Measurements from ENCODE around the gene ZEB1.
"Not testable (repeated sequence)": the region's sequence is repeated elsewhere in the genome, so short reads cannot be mapped to it uniquely, and the experiment has no call there.

ZEB1 gene

DNA sequence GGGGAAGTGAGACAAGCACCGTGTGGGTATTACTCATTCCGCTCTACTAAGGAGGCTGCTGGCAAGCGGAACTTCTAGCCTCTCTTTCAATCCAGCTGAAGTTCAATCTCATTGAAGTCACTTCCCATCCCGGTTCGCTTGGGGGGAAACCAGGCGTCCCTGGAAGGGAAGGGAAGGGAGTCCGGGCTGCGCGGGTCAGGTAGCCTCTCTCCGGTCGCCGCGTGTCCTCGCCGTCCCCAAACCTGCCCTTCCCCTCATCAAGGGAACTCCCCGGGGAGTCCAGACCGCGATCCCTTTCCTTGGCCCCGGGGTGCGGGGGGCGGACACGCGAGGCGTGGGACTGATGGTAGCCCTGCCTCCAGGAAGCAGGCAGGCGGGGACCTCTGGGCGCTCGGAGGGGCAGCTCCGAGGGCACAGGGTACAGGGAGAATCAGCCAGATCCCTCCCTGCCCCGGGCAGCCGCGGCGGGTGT lies 598 bp upstream of the ZEB1 start:
- peak in 1 of 3 donors; percentile 54 for DNase-seq (ENCODE audit: low read depth in 3 of 3, low spot score in 1 of 3)

DNA sequence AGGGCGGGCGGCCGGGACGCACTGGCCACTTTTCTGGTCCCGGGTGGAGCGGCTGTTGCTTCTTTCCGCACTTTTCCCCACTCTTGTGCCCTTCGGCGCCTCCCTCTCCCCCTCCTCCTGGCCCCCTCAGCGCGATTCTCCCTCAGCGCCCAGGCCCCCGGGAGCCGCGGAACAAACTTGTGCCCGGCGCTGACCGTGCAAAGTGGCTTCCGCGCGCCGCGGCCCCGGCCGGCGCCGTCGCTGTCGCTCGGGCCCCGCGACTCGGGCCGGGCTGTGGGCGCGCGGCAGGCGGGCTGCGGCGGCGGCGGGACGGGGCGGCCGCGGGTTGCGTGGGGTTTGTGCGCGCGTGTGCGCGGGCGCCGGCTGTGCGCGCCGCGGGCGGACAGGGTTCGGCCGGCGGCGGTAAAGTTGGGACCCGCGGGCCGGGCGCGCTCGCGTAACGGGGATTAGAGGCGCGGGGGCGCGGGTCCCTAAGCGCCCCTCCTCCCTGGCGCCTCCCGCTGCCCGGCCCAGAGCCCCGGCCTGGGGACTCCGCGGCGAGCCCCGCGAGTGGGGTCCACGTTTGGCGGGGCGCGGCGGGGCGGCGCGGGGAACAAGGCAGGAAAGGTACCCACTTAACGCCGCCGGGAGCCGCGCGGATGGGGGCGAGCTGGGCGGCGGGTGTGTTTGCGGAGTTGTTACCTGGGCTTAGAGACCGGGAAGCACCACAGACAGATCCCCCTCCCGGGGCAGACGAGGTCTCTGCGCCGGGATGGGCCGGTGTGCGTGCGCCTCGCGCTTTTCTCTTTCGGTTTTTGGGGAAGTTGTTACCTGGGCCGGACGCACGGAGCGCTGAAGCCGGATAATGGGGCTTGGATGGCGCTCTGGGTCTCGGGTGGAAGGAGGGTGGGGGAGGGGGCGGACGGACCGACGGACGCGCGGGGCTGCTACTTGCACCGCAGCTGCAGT lies 860 bp downstream of the ZEB1 start:
- peak in 1 of 3 donors; percentile 48 for DNase-seq (ENCODE audit: low read depth in 3 of 3, low spot score in 1 of 3)

DNA sequence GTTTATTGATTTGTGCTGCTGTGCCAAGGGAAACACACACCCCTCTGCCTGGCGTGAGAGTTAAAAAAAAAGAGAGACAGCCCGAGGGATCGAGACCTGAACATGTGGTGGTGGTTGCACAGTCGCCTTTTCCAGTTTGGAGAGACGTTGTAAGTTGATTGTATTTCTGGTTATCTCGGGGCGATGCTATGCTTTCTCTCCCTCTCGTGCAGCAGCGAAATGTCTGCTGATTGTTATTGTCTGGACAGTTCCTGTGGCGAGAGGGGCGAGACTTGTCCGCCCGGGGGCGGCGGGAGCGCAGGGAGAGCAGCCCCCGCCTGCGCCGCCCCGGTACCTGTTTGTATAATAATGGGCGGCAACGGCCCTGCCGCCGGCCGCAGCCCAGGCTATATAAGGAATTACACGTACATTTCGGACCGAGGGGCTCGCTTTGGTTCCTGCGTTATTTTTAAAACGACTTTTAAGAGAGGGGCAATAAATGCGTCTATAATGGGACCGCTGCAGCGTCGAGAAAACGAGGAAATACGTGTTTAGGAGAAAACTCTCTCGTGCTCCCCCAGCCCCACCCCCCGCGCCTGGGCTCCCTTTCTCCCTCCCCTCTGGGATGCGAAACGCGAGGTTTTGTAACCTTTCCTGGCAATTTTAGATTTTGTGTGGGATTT lies 1.7 kb downstream of the ZEB1 start:
- peak in 1 of 3 donors; percentile 6 for DNase-seq (ENCODE audit: low read depth in 3 of 3, low spot score in 1 of 3)

DNA sequence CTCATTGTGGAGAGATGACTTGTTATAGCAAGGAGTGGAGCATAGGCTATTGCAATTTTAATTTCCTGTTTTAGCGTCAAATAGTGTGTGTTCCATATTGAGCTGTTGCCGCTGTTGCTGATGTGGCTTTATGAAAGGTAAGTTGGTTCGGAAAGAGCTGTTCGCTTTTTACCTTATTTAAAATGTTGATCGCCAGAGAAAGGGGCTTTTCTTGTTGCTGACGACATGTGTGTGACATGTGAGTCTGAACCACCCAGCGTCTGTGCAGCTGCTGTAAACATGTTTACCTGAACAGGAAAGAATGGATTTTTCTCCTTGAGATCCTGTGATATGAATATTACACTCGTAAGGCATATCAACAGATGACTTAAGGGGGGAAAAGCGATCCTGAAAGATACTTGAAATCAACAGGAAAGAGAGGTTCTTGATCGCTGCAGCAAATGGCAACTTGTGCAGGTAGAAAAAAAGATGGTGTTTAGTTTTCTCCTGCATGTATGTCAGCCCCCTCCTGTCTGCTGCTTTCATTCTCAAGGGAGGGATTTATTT lies 2.5 kb downstream of the ZEB1 start:
- no peak for DNase-seq (ENCODE audit: low read depth in 3 of 3, low spot score in 1 of 3)

DNA sequence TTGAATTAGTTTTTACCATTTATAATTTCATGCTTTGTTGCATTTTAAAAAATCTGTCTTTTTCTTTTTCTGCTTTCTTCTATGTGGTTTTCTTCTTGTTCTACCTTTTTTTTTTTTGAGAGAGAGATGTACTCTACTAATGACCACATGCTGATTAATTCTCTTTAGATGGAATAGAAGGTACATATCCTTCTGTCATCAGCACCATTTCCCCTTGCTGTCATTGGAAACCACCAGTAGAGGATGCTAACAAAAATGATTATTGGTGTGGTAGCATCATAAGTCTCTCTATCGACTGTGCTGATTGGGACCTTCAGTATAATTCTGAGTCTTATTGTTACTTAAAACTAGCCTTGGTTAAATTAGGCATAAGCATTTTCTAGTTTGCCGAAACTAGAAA lies 3.6 kb downstream of the ZEB1 start:
- DNase-seq (ENCODE audit: low read depth in 3 of 3, low spot score in 1 of 3), result no peak

DNA sequence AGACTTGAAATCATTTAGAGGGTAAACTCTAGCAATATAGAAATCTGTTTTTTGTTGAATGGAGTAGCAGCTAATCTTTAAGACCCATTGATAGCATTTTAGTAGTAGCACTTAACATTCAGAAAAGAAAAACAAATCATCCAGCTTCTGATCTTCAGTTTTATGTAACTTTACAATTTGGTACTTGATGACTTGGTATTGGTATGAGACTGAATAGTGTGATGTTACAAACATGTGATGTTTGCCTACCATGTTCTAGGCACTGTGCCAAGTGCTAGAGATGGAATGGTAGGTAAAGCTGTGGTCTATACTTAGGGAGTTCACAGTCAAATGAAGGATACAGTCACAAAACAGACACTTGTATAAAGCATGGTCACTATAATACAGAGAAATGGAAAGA lies 21.3 kb downstream of the ZEB1 start:
- no peak for DNase-seq (ENCODE audit: low read depth in 3 of 3, low spot score in 1 of 3)

DNA sequence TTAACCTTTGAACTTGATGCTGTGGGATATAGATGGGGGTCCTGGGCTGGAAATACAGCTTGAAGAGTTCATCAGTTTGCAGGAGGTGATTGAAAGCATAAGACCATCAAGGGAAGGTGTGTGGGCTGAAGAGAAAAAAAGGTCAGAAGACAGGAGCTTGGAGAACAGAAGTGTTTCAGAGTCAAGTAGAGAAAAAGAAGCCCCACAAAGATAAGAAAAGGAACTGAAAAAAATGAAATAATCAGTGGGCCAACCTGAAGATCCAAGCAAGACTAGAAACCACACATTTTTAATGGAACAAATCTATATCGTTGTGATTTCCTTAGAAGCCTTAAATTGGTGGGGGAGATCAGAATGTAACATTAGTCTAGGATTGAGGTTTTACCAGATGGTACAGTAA lies 22.5 kb downstream of the ZEB1 start:
- DNase-seq (ENCODE audit: low read depth in 3 of 3, low spot score in 1 of 3), result no peak

DNA sequence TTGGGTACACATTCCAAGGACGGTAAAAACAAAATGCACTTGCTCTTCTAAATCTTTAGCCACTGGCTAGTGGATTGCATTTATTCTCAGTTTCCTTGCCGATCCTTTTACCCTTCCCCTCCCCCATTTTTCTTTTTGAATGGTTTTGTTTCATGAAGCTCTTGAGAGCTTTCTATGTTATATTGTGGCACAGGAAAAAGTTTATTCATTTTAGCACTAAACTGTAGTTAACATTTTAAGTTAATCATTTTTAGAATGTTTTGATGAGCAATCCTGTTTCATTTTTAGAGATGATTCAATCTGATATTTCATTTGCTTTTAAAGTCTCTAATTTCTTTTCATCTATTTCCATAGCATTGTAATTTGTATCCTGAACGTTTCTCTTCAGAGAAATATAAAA lies 24.0 kb downstream of the ZEB1 start:
- DNase-seq (ENCODE audit: low read depth in 3 of 3, low spot score in 1 of 3), result no peak

DNA sequence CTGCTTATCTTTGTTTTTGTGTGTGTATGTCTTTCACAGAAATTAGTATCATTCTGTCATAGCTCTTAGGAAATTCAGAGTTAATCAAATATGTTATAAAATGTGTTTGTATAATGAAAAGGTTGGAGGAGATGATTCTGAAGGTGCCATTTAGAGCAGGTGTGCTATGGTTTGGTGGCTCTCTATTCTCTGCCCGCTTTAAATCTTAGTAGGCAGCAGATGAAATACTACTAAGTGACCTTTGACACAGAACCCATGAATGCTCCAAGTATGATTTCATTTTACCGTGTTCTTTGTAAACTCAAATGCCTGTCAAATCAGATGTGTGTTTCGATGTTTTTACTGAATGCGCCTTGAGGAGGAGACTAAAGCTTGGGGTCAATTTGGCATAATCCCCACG lies 24.5 kb downstream of the ZEB1 start:
- no peak for DNase-seq (ENCODE audit: low read depth in 3 of 3, low spot score in 1 of 3)

DNA sequence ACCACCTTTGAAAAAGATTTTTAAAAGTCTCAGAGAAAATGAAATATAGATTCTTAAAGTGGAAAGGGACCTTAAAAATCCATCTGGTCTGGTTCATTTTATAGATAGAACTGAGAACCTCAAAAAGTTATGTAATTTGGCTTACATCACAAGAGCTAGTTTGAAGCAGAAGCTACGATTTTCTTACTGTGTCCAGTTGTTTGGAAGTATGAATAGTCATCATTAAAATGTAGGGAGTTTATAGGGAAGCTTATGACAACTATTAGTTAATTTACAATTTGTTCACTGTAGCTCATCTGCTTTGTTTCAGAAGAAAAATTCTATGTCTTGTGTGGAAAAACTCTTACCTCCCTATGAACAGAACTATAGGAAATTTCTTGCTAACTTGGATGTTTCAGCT lies 26.9 kb downstream of the ZEB1 start:
- DNase-seq (ENCODE audit: low read depth in 3 of 3, low spot score in 1 of 3), result no peak

DNA sequence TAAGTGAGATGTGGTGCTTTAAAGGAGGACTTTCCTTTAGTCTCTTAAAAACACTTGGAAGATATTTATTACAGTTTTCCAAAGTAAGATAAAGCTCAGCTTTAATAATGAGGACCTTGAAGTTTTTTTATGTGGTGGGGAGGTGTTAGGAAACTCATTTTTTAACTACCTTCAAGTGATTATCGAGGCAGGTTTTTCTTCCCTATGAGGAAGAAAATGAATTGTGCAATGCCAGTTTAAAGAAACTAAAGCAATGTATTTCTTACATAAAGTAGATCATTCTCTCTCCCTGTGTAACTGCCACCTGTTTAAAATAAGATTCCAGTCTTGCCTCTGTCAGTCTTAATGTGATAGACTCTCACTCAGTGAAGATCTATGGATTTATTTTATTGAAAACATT lies 27.9 kb downstream of the ZEB1 start:
- DNase-seq (ENCODE audit: low read depth in 3 of 3, low spot score in 1 of 3), result no peak

DNA sequence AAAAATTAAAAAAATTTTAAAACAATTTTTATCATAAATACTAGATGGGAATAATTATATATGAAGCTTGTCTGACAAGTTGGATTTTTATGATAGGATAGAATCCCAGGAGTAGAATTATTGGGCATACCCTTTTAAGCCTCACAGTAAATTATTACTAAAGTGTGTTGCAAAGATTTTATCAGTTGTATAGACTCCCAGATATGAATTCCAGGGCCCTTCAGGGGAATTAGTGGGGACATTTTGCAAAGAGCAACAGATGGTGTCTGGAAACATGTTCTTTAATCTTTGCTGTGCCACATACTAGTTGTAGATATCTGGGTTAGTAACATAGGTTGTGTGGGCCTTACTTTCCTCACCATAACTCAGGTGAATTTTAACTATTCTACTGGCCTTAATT lies 28.7 kb downstream of the ZEB1 start:
- no peak for DNase-seq (ENCODE audit: low read depth in 3 of 3, low spot score in 1 of 3)

DNA sequence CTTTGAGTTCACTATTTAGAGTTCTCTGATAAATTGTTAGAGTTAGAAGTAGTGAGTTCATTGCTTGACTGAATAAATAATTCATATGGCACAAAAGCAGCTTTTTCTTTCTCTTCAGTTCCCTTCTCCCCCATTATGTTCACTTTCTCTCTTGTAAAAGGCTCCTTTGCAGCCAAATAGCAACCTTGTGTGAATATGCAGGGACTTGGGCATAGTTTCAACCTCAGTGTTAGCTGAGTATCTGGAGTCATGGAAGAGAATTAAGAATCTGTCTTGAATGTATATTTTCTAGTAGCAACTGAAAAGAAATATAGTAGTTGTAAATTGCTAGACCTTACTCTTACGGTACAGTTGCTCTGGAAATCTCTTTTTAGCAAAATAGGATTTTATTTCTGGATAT lies 31.9 kb downstream of the ZEB1 start:
- DNase-seq (ENCODE audit: low read depth in 3 of 3, low spot score in 1 of 3), result no peak

DNA sequence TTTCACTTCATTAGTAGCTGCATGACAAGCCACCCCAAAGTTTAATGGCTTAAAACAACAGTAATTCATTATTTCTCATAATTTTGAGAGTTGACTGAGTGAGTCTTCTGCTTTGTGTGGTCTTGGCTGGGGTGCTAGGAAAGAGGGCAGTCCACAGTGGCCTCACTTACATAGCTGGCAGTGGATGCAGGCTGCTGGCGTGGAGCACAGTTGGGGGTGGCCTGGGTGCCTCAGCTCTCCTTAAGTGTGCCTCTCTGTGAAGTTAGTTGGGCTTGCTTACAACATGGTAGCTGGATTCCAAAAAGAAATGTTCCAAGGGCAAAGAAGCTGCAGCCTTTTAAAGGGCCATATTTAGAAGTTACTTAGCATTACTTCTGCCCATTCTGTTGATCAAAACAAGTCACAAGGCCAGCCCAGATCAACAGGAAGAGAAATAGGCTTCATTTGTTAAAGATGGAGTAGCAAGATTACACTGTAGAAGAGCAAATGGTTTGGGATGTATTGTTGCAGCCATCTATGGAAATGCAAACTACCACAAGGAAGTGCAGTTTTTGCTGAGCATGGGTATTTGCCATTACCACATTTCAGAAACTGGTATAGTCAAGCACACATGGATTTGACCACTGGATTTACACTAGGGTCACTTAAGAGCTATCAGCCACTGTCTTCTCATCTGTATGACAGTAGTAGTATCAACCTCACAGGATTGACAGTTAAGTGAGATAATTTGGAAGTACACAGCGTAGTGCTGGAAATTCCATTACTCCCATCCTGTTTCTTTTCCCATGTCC lies 33.6 kb downstream of the ZEB1 start:
- DNase-seq (ENCODE audit: low read depth in 3 of 3, low spot score in 1 of 3), result no peak

DNA sequence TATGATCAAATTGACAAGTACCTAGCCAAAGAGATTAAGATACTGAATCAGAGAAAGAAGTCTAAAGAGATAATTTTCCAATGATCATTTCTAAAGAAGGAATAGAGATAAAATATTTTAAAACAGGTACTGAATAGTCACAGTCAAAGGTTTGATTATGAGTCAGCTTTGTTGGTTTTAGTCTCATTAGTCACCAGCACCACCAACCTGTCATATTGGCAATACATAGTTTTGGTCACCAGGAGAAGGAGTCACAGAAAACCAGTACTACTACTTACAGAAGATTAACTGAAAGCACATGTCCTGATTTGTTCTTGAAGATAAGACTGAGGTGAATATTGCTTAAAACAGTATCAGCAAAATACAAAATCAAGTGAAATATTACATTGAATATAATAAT lies 34.6 kb downstream of the ZEB1 start:
- DNase-seq (ENCODE audit: low read depth in 3 of 3, low spot score in 1 of 3), result no peak

DNA sequence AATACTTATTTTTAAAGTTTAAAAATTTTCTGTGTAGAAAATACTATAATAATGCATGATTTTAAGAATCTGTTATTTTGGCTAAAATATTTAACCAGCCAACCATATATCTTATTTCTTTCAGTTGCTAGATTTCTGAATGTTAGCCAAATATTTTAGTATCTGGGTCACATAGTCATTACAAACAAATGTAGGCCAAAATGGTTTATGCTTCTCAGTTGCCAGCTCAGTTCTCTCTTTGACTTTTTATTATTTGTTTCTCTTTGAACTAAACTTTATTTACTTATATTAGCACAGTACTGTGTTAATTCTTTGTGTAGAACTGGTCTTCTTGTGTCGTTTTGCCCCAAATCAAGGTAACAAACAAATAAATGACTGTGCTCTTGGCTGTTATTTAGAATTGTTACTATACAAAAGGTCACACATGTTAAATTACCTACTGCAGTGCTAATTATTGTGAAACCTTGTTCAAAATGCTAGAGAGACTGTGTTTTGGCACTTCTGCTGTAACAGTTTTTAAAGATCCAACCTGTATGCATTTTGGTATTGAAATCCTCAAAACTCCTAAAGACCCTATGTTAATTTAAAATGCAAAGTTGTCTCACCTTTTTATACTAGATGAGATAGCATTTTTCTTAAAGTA lies 39.8 kb downstream of the ZEB1 start:
- DNase-seq (ENCODE audit: low read depth in 3 of 3, low spot score in 1 of 3), result no peak

DNA sequence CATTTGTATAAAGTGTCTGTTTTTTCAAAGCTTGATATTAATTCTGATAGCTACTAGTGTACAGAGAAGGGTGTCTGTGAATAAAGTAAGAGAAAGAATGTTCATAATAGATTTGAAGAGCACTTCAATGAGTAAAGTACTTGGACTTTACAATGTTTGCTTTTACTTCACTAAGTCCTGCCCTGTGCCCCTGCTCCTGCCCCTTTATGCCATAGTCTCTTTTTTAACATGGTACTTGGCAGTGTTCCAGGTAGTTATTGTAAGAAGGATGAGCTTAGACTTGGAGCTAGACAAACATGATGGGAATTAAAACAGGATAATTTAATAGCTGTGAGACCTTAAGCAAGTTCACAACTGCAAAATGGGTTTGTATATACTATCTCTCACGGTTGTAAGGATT lies 41.0 kb downstream of the ZEB1 start:
- no peak for DNase-seq (ENCODE audit: low read depth in 3 of 3, low spot score in 1 of 3)

DNA sequence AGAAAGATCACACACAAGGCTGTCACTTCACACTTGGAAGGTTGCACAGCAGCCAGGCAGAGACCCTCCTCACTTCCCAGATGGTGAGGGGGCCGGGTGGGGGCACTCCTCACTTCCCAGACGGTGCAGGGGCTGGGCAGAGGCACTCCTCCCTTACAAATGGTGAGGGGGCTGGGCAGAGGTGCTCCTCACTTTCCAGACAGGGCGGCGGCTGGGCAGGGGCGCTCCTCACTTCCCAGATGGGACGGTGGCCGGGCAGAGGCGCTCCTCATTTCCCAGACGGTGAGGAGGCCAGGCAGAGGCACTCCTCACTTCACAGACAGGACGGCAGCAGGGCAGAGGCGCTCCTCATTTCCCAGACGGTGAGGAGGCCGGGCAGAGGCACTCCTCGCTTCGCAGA lies 42.5 kb downstream of the ZEB1 start:
- not testable (repeated sequence) for DNase-seq (ENCODE audit: low read depth in 3 of 3, low spot score in 1 of 3)

DNA sequence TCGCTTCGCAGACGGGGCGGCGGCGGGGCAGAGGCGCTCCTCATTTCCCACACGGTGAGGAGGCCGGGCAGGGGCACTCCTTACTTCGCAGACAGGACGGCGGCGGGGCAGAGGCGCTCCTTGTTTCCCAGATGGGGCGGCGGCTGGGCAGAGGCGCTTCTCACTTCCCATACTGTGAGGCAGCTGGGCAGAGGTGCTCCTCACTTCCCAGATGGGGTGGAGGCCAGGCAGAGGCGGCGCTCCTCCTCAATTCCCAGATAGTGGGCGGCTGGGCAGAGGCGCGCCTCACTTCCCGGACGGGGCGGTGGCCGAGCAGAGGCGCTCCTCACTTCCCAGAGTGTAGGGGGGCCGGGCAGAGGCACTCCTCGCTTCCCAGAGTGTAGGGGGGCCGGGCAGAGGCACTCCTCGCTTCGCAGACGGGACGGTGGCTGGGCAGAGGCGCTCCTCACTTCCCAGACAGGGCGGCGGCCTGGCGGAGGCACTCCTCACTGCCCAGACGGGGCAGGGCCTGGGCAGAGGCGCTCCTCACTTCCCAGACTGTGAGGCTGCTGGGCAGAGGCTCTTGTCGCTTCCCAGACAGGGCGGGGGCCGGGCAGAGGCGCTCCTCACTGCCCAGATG lies 43.1 kb downstream of the ZEB1 start:
- DNase-seq (ENCODE audit: low read depth in 3 of 3, low spot score in 1 of 3), result no peak

DNA sequence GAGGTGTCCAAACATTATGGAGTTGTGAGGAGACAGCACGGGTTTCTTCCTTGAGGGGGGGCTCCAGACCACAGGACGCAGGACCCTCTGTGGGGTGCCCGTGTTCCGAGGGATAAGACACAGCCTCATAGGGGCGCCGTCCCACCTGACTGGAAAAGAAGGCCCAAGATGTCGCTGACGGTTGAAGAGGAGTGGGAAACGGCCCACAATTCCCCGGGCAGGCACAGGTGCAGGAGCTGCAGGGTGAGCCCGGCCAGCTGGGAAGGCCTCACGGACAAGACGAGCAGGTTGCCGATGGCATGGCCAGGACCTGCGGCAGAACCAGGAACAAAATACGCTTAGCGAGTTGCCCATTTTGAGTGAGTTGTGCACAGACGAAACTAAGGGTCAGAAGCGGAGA lies 44.7 kb downstream of the ZEB1 start:
- not testable (repeated sequence) for DNase-seq (ENCODE audit: low read depth in 3 of 3, low spot score in 1 of 3)

Measured in stimulated activated CD4-positive, alpha-beta T cell treated with anti-CD3 and anti-CD28 coated beads, TNF-alpha, amount 100 ng/mL, for 1 hour (primary cell).